Bronchial epithelial cell (primary cell): ENCODE results near the gene BORCS5. TPM values are rescaled to one million over a fixed set of nuclear protein-coding genes. Genes with fewer than 3 reads are reported as not detected.

Experiments
- DNase-seq: peaks from one replicate; pipeline ENCODE4 v3.0.0-alpha.2; 2010; ENCODE audit warnings: low read depth
- FAIRE-seq: peaks from 2 replicates; lab custom pipeline; 2011; peaks lifted over from hg19 to GRCh38; lab: Jason Lieb, UNC
- H3K27me3 ChIP-seq: 2 replicates; pipeline ENCODE4 v1.5.1; 2011; ENCODE audit warnings: low read length; ENCODE audit not compliant: control insufficient read depth, insufficient read depth
- H3K36me3 ChIP-seq: 2 replicates; pipeline ENCODE4 v1.5.1; 2011; ENCODE audit warnings: low read length; ENCODE audit not compliant: control insufficient read depth, insufficient read depth
- H3K4me3 ChIP-seq: 2 replicates; pipeline ENCODE4 v1.5.1; 2011; ENCODE audit warnings: mild to moderate bottlenecking, low read depth, low read length, control low read depth
- CTCF ChIP-seq: IDR thresholded peaks from 2 replicates; pipeline ENCODE4 v1.5.1; 2011; ENCODE audit warnings: mild to moderate bottlenecking, moderate library complexity, low read length, control low read depth, inconsistent platforms; ENCODE audit not compliant: insufficient read depth, severe bottlenecking
- total RNA-seq: library from RNA; depleted of rRNA; stranded (reverse); fragments of >200 nt; gene quantifications from 2 replicates; pipeline ENCODE4 v1.2.1, GENCODE V29; 2014

BORCS5 gene
- total RNA-seq, 1 donor from 2014 or later = 7.9 TPM

- no peaks in the 10 kb centered on the region for H3K27me3 ChIP-seq
- no peaks in the 10 kb centered on the region for H3K36me3 ChIP-seq
- DNase-seq (peak; percentile 47), FAIRE-seq (no peak)
- no peak for TF ChIP-seq CTCF
- H3K4me3 ChIP-seq = no peak overlapping the region
These were observed 85.1 kb downstream of the BORCS5 start for GRCh38 chr12:12441843-12442461.

- no peaks in the 10 kb centered on the region for H3K27me3 ChIP-seq
- no peaks in the 10 kb centered on the region for H3K36me3 ChIP-seq
- TF ChIP-seq CTCF = no peak
- FAIRE-seq = no peak
- no peak overlapping the region for H3K4me3 ChIP-seq
- DNase-seq = peak; percentile 73
These were observed 85.7 kb downstream of the BORCS5 start for GRCh38 chr12:12442548-12443071.

- Histone ChIP-seq H3K4me3 (no peak overlapping the region), H3K36me3 (no peaks in the 10 kb centered on the region), H3K27me3 (no peaks in the 10 kb centered on the region)
- no peak for DNase-seq
- TF ChIP-seq CTCF = no peak
- FAIRE-seq = no peak
These were observed 86.6 kb downstream of the BORCS5 start for GRCh38 chr12:12443431-12443878.

- Histone ChIP-seq H3K36me3 (no peaks in the 10 kb centered on the region), H3K4me3 (no peak overlapping the region), H3K27me3 (no peaks in the 10 kb centered on the region)
- TF ChIP-seq CTCF = no peak
- no peak for FAIRE-seq
- DNase-seq = no peak
These were observed 88.4 kb downstream of the BORCS5 start for GRCh38 chr12:12445165-12445881.

- no peaks in the 10 kb centered on the region for H3K36me3 ChIP-seq
- no peak for FAIRE-seq
- H3K4me3 ChIP-seq = no peak overlapping the region
- no peak for TF ChIP-seq CTCF
- peak; percentile 99 for DNase-seq
- H3K27me3 ChIP-seq = no peaks in the 10 kb centered on the region
These were observed 89.0 kb downstream of the BORCS5 start for GRCh38 chr12:12445882-12446181.

GRCh38 chr12:12446786-12447185, 89.9 kb downstream of the BORCS5 start:
- Histone ChIP-seq H3K4me3 (no peak overlapping the region), H3K27me3 (no peaks in the 10 kb centered on the region), H3K36me3 (no peaks in the 10 kb centered on the region)
- TF ChIP-seq CTCF = no peak
- FAIRE-seq (no peak), DNase-seq (no peak)
